ENCODE measurements around the gene ANKRD29. TPM values are rescaled to one million over a fixed set of nuclear protein-coding genes. Genes with fewer than 3 reads are reported as not detected.
"Not testable (repeated sequence)": the region's sequence is repeated elsewhere in the genome, so short reads cannot be mapped to it uniquely, and the experiment has no call there.

Gene ANKRD29
- polyA plus RNA-seq, 3 donors from 2014 or later: 0.59 TPM; not detected in 2

DNA sequence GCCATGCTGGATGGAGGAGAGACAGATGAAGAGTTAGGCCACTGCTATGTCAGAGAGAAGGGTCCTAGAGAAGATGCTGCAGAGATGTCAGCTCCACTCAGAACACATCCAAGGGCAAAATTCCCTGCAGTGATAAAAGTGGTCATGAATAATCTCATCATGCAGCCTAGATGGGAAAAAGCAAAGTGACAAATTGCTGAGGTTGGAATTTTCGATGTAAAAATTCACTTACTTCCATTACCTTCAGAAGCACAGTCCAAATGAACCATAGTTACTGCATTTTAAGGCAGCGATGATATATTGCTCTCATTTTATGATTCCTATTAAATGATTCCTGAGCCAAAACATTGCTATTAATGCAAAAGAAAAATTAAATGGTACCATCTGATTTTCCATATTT lies 16.4 kb downstream of the ANKRD29 start:
- DNase-seq: no peak
- Mint-ChIP-seq H3K9me3 (no peaks in the 10 kb centered on the region), H3K27me3 (ENCODE audit: low read depth in 3 of 3) (peaks cover 2 to 8% (median 7%) of the 10 kb centered on the region in 3 donors), H3K27ac (no peak overlapping the region), H3K36me3 (no peaks in the 10 kb centered on the region), H3K4me1 (no peaks in the 10 kb centered on the region), H3K4me3 (no peak overlapping the region)

DNA sequence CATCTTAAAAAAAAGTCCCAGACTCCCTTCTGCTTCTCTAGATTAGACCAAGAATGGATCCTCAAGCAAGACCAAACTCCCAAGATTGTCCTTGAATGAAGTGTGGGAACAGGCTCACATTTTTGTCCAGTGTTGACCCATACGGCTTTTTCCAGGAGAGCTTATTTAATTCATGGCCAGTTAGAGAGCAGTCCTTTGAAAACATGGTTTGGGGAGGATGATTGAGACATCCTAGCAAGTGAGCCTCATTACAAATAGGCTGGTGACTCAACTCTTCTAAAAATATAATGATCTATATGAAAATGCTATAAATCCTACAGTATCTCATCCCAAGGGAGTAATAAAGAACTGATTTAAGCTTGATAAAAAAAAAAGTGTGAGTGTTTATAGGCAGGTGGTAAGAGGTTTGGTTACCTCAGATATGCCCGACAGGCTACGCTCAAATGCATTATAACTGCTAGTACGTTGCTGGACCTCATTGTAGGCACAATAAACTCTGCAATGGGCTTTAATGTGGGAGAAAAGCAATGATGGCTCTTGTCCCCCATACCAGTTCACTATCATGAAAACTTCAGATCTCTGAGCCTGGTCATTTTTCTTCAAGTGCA lies 17.0 kb downstream of the ANKRD29 start:
- Mint-ChIP-seq H3K36me3 (no peaks in the 10 kb centered on the region), H3K27me3 (ENCODE audit: low read depth in 3 of 3) (peaks cover 2 to 8% (median 7%) of the 10 kb centered on the region in 3 donors), H3K9me3 (no peaks in the 10 kb centered on the region)

DNA sequence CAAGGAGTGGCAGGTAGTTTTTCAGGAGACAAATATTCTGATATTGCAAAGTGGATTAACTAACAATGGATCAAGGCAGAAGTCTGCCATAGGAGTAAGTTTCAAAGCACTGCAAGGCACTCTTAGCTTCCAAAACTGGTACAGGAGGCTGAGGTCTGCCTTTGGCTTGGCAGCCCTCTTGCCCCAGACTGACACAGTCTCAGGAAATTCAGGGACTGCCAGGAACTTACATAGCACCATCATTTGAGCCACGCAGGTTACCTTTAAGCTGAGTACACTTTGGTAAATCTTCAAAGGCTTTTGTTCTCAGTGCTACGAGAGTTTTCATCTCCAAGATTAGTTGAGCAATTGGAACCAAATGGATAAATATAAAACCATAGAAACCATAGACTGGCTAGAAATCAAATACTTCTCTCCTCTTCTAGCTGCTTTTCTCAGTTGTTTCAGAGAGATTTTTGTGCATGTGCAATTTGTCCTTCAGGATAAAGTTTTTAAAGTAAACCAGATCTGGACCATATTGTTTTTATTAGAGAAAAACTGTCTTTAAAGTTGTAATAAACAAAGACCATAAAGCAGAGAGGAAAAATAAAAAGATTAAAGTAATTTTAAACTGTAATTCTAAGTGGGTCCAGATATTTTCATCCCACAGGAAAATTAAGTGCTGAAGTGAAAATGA lies 18.8 kb downstream of the ANKRD29 start:
- H3K36me3 Mint-ChIP-seq: no peaks in the 10 kb centered on the region
- H3K4me1 Mint-ChIP-seq: no peaks in the 10 kb centered on the region

More for the DNA sequence above, 17.0 kb downstream of the ANKRD29 start:
- DNase-seq: no peak
- no peaks in the 10 kb centered on the region for H3K4me1 Mint-ChIP-seq
- H3K4me3 Mint-ChIP-seq: no peak overlapping the region
- no peak overlapping the region for H3K27ac Mint-ChIP-seq

DNA sequence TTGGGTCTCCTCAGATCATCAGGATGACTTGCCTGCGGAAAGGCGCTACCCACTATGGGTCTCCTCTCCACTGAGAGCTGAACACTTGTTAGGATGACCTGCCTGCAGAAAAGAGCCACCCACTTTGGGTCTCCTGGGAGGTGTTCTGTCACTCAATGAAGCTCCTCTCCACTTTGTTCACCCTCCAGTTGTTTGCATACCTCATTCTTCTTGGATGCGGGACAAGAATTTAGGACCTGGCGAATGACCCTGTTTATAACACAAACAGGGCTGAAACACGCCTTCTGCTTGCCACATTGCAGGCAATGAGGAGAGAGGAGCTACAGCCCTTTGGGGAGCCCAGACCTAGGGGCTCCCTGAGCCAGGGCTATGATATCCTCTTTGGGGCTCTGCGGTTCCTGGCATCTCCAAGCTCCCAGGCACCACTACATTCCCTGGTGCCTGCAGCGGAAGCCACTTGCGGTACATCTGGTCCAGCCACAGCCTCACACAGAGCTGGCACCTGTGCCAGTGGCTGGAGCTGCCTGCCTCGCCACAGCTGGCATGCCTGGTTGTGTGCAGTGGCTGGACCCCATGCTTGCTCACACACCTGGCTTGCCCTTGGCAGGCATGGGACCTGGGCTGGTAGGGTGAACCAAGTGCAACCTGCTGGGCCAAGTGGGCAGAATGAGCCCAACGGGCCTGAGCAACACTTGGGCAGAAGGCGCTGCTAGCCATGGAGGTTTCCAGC lies 20.6 kb downstream of the ANKRD29 start:
- no peak for DNase-seq
- H3K4me1 Mint-ChIP-seq: no peaks in the 10 kb centered on the region
- no peak overlapping the region for H3K27ac Mint-ChIP-seq
- no peak overlapping the region for H3K4me3 Mint-ChIP-seq
- no peaks in the 10 kb centered on the region for H3K9me3 Mint-ChIP-seq
- H3K27me3 Mint-ChIP-seq (ENCODE audit: low read depth in 3 of 3): peaks cover 0 to 4% (median 3%) of the 10 kb centered on the region in 3 donors
- H3K36me3 Mint-ChIP-seq: no peaks in the 10 kb centered on the region

More for the DNA sequence above, 18.8 kb downstream of the ANKRD29 start:
- DNase-seq: no peak
- Mint-ChIP-seq H3K9me3 (no peaks in the 10 kb centered on the region), H3K27ac (no peak overlapping the region), H3K27me3 (ENCODE audit: low read depth in 3 of 3) (peaks cover 2 to 12% (median 5%) of the 10 kb centered on the region in 3 donors), H3K4me3 (no peak overlapping the region)

DNA sequence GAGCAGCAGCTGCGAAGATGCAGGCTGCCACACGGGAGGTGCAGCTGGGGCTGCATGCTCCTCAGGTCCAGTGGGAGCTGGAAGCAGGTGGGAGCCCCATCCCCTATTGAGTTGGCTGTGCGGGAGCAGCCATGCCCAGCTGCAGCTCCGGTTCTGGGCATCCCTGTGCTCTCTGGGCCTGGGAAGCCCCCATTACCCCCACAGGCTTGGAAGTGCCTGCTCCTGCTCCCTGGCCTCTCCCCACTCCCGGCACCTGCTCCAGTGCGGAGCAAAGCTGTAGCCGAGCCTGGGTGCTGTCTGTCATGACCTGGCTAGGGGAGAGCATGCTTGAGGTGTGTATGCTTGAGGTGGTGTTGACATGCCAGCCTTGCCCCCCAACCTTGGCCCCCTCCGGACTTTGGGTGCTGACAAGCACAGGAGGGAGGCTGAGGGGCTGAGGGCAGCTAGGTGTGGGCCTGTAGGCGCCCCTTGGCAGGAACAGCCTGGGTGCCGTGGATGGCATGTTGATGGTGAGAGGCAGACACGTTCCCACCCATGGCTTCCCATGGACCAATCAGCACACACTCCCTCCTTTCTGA lies 21.5 kb downstream of the ANKRD29 start:
- H3K27me3 Mint-ChIP-seq (ENCODE audit: low read depth in 3 of 3): peaks cover 0 to 4% (median 2%) of the 10 kb centered on the region in 3 donors
- DNase-seq: no peak
- no peak overlapping the region for H3K27ac Mint-ChIP-seq
- H3K36me3 Mint-ChIP-seq: no peaks in the 10 kb centered on the region
- no peak overlapping the region for H3K4me3 Mint-ChIP-seq
- no peaks in the 10 kb centered on the region for H3K4me1 Mint-ChIP-seq
- H3K9me3 Mint-ChIP-seq: no peaks in the 10 kb centered on the region

DNA sequence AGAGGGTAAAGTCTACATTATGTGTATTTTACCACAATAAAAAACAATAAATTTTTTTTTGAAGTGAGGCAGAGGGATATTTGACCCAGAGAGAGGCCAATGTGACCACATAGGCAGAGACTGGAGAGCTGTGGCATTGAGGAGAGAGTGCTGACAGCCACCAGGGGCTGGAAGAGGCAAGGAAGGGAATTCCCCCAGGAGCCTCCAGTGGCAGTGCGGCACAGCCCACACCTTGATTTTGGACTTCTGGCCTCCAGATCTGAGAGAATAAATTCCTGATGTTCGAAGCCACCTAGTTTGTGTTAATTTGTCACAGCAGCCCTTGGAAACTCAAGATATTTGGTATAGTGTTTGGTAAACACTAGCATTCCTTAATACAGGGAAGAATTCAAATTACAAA lies 22.7 kb downstream of the ANKRD29 start:
- Mint-ChIP-seq H3K27ac (no peak overlapping the region), H3K4me3 (no peak overlapping the region), H3K27me3 (ENCODE audit: low read depth in 3 of 3) (peaks cover 0 to 4% (median 2%) of the 10 kb centered on the region in 3 donors), H3K4me1 (peaks cover 0 to 2% of the 10 kb centered on the region in 2 donors), H3K36me3 (no peaks in the 10 kb centered on the region), H3K9me3 (no peaks in the 10 kb centered on the region)
- DNase-seq: no peak

DNA sequence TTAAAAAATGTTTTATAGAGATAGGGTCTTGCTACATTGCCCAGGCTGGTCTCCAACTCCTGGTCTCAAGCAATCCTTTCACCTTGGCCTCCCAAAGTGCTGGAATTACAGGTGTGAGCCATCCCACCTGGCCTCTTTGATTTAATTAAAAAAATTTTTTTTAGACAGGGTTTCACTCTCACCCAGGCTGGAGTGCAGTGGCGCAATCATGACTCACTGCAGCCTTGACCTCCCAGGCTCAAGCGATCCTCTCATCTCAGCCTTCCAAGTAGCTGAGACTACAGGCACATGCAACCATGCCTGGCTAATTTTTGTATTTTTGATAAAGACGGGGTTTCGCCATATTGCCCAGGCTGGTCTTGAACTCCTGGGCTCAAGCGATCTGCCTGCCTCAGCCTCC lies 26.3 kb downstream of the ANKRD29 start:
- not testable (repeated sequence) for H3K27ac Mint-ChIP-seq; H3K4me1 Mint-ChIP-seq; DNase-seq; H3K27me3 Mint-ChIP-seq (ENCODE audit: low read depth in 3 of 3); H3K9me3 Mint-ChIP-seq; H3K36me3 Mint-ChIP-seq; H3K4me3 Mint-ChIP-seq

DNA sequence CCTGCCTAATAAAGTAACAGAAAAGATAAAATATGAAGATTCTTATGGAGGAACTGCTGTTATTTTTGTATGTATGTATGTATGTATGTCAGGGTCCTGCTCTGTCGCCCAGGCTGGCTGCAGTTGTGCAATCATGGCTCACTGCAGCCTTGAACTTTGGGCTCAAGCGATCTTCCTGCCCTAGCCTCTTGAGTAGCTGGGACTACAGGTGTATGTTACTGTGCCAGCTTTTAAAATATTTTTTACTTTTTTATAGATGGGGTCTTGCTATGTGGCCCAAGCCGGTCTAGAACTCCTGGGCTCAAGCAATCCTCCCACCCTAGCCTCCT lies 26.7 kb downstream of the ANKRD29 start:
- DNase-seq: no peak
- no peaks in the 10 kb centered on the region for H3K9me3 Mint-ChIP-seq
- peaks cover 0 to 4% (median 1%) of the 10 kb centered on the region in 3 donors for H3K27me3 Mint-ChIP-seq (ENCODE audit: low read depth in 3 of 3)
- no peak overlapping the region for H3K4me3 Mint-ChIP-seq
- H3K4me1 Mint-ChIP-seq: peaks cover 0 to 5% of the 10 kb centered on the region in 2 donors
- H3K36me3 Mint-ChIP-seq: no peaks in the 10 kb centered on the region
- no peak overlapping the region for H3K27ac Mint-ChIP-seq

DNA sequence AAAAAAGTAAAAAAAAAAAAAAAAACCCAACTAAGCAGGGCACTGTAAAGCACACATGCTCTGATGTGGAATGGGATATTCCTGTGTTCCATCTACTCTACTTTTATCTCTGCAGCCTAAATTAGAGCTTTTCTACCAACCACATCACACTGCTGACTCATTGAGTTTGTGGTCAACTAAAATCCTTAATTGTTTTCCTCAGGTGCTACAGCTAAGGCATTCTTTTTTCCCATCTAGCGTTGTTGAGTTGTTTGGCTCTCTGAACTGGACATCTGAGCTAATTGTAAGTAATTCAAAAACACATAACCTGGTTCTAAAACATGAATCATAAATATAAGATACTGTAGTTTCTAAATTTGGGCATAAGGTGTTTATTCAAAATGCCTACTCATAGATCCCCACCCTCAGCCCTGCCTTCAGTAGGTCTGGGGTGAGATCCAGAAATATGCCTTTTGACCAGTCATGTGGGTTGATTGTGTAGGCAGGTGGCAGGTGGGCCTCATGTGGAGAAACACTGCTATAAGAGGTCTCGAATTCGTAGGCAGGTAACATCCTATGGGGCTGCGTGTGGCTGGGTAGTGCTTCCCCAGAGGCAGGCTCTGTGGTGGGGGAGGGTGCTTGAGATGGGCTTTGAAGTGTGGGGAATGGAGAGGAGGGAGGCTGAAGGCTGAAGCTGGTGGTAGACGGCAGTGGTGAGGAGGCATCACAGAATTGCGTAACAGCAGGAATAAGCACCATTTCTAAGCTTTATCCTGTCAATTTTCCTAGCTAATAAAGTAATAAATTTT lies 27.2 kb downstream of the ANKRD29 start:
- Mint-ChIP-seq H3K4me3 (no peak overlapping the region), H3K4me1 (peaks cover 0 to 5% of the 10 kb centered on the region in 2 donors), H3K27ac (no peak overlapping the region), H3K27me3 (ENCODE audit: low read depth in 3 of 3) (peaks cover 0 to 4% (median 1%) of the 10 kb centered on the region in 3 donors), H3K36me3 (no peaks in the 10 kb centered on the region), H3K9me3 (no peaks in the 10 kb centered on the region)
- no peak for DNase-seq

DNA sequence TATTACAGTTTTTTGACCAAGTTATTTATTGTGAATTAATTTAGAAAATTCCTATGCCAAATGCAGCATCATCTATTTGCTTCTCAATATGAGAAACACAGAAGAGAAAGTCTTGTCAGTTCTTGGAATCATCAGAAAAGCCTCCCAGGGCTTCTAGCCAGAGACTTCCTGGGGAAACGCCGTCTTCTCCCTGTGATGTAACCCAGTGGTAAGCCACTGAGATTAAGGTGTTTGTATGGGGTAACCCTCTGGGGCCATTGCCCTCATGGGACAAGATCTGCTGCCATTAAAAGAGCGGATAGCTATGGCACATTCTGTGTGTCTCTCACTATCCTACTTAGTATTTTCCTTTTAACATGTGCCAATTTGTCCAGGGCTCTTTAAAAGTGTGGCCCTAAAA lies 28.0 kb downstream of the ANKRD29 start:
- no peak for DNase-seq
- H3K4me3 Mint-ChIP-seq: no peak overlapping the region
- no peaks in the 10 kb centered on the region for H3K36me3 Mint-ChIP-seq
- peak overlapping the region in 1 of 6 donors; percentile 10 for H3K27ac Mint-ChIP-seq
- peaks cover 0 to 5% of the 10 kb centered on the region in 2 donors for H3K4me1 Mint-ChIP-seq
- peaks cover 0 to 1% (median under 1%) of the 10 kb centered on the region in 3 donors for H3K27me3 Mint-ChIP-seq (ENCODE audit: low read depth in 3 of 3)
- no peaks in the 10 kb centered on the region for H3K9me3 Mint-ChIP-seq

DNA sequence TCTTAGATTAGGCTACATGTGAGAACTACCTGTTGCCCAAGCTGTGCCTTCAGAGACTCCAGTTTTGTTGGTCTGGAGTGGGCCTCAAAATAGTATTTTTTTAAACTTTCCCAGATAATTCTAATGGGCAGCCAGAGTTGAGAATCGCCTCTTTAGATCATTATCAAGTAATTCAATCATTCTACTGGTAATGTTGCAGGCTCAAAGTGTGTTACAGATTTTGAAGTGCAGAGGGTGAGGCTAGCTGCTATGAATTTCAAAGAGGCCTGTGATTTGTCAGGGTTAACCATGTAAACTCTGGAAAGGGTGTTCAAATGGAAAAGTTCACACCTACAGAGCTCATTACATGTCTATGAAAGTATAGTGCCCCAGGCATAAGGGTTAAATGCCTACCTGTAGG lies 30.1 kb downstream of the ANKRD29 start:
- Mint-ChIP-seq H3K27ac (no peak overlapping the region), H3K4me3 (no peak overlapping the region), H3K9me3 (no peaks in the 10 kb centered on the region), H3K36me3 (peaks cover 0 to 2% (median 0%) of the 10 kb centered on the region in 3 donors), H3K27me3 (ENCODE audit: low read depth in 3 of 3) (peaks cover 0 to 1% (median 0%) of the 10 kb centered on the region in 3 donors), H3K4me1 (peaks cover 0 to 5% of the 10 kb centered on the region in 2 donors)
- DNase-seq: no peak

DNA sequence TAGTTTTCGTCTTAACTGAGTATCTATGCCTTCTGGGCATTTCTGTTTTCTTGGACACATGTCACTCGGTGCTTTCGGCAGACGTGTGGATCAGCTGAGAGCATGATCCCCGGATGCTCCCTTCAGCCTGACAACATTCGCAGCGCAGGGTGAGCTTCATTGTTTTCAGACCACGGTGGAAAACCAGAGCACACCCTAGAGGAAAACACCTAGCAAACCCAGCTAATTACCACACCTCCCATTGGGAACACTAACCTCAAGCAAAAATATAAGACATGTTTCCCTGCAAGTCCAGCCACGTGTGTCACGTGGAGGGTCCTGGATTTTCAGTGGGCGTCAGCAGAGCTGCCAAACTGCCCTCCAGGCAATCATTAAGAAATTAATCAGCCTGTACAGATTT lies 31.0 kb downstream of the ANKRD29 start:
- Mint-ChIP-seq H3K27ac (no peak overlapping the region), H3K9me3 (no peaks in the 10 kb centered on the region), H3K27me3 (ENCODE audit: low read depth in 3 of 3) (peaks cover 0 to 1% (median 0%) of the 10 kb centered on the region in 3 donors), H3K4me3 (no peak overlapping the region), H3K4me1 (peaks cover 0 to 5% of the 10 kb centered on the region in 2 donors), H3K36me3 (peaks cover 0 to 2% (median 0%) of the 10 kb centered on the region in 3 donors)
- no peak for DNase-seq

DNA sequence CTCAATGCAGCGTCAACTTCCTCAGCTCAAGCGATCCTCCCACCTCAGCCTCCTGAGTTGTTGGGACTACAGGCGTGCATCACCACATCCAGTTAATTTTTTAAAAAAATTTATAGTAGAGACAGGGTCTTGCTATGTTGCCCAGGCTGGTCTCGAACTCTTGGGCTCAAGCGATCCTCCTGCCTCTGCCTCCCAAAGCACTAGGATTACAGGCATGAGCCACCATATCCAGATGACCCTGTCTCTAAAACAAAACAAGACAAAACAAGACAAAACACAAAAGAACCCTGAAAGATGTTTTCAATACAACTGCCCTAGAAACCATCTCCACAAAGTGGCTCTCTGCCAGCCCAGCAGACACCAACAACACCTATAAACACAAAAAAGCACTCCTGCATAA lies 31.4 kb downstream of the ANKRD29 start:
- Mint-ChIP-seq H3K27me3 (ENCODE audit: low read depth in 3 of 3) (peaks cover 0 to 1% (median 0%) of the 10 kb centered on the region in 3 donors), H3K27ac (no peak overlapping the region), H3K9me3 (no peaks in the 10 kb centered on the region), H3K4me3 (no peak overlapping the region), H3K4me1 (peaks cover 0 to 5% of the 10 kb centered on the region in 2 donors), H3K36me3 (peaks cover 0 to 2% (median 0%) of the 10 kb centered on the region in 3 donors)
- DNase-seq: no peak
